Measurements from ENCODE around the gene LRRC17. TPM values are rescaled to one million over a fixed set of nuclear protein-coding genes. Genes with fewer than 3 reads are reported as not detected.

Gene LRRC17
- total RNA-seq, 4 donors from 2014 or later = 1.1 to 4.5 (median 3.1) TPM

DNA sequence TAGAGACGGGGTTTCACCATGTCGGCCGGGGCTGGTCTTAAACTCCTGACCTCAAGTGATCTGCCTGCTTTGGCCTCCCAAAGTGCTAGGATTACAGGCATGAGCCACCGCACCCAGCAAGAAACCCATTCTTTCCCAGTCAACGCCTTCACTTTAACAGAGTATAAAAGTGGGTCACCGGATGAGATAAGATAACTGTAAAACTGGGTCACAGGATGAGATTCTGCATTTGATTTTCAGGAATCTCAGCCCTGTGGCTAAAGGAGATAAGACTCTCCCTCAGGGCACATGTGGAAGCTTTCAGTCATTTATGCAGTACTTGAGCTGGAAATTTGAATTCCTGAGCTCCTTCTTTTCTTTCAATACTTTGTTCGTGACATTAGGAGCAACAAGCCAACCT lies 70.8 kb downstream of the LRRC17 start:
- Histone ChIP-seq H3K27ac (no peak overlapping the region), H3K27me3 (no peaks in the 10 kb centered on the region), H3K4me1 (no peaks in the 10 kb centered on the region), H3K36me3 (no peaks in the 10 kb centered on the region), H3K4me3 (no peak overlapping the region), H3K9me3 (no peaks in the 10 kb centered on the region)
- WGBS = 66% methylated on average over 7 of the region's 7 CpGs
- TF ChIP-seq POLR2A (IDR thresholded peaks at IDR 0.05) (no peak), POLR2AphosphoS5 (IDR thresholded peaks at IDR 0.05) (no peak), EP300 (IDR thresholded peaks at IDR 0.05) (no peak)
- TF ChIP-seq, protein P1, sequence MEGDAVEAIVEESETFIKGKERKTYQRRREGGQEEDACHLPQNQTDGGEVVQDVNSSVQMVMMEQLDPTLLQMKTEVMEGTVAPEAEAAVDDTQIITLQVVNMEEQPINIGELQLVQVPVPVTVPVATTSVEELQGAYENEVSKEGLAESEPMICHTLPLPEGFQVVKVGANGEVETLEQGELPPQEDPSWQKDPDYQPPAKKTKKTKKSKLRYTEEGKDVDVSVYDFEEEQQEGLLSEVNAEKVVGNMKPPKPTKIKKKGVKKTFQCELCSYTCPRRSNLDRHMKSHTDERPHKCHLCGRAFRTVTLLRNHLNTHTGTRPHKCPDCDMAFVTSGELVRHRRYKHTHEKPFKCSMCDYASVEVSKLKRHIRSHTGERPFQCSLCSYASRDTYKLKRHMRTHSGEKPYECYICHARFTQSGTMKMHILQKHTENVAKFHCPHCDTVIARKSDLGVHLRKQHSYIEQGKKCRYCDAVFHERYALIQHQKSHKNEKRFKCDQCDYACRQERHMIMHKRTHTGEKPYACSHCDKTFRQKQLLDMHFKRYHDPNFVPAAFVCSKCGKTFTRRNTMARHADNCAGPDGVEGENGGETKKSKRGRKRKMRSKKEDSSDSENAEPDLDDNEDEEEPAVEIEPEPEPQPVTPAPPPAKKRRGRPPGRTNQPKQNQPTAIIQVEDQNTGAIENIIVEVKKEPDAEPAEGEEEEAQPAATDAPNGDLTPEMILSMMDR (IDR thresholded peaks at IDR 0.05) = no peak
- no peak for DNase-seq (ENCODE audit: low spot score in 2 of 2)

DNA sequence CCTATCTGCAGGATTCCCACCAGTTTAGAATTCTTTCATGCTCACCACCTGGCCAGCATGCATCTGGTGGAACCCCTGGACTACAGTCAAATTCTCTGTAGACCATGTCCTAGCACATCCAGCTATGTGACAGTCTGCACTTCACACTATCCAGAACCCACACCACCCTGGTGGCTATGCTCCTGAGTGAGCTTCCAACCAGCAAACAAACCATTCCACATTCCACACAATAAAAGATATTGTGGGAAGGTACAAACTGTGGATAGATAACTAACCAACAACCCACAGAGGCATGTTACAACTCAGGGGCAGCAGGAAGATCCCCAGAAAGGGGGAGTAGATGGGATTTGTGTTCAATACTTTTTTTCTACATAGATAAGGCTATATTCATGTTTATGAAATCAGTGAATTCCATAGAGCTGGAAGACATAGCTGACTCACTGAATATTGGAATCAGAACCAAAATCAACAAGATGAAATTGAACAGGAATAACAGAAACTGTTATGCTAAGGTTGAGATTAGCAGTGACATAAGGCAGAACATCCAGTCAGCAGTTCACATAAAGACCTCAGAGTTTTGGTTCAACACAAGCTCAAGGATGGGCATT lies 72.5 kb downstream of the LRRC17 start:
- no peaks in the 10 kb centered on the region for H3K9me3 ChIP-seq
- H3K36me3 ChIP-seq = no peaks in the 10 kb centered on the region
- no peak for DNase-seq (ENCODE audit: low spot score in 2 of 2)
- H3K27ac ChIP-seq = no peak overlapping the region
- no peaks in the 10 kb centered on the region for H3K27me3 ChIP-seq
- no peak overlapping the region for H3K4me3 ChIP-seq
- TF ChIP-seq POLR2AphosphoS5 (IDR thresholded peaks at IDR 0.05) = no peak
- no peak for TF ChIP-seq POLR2A (IDR thresholded peaks at IDR 0.05)
- no peak for TF ChIP-seq EP300 (IDR thresholded peaks at IDR 0.05)
- TF ChIP-seq, protein P1 (IDR thresholded peaks at IDR 0.05) = no peak
- no peaks in the 10 kb centered on the region for H3K4me1 ChIP-seq

DNA sequence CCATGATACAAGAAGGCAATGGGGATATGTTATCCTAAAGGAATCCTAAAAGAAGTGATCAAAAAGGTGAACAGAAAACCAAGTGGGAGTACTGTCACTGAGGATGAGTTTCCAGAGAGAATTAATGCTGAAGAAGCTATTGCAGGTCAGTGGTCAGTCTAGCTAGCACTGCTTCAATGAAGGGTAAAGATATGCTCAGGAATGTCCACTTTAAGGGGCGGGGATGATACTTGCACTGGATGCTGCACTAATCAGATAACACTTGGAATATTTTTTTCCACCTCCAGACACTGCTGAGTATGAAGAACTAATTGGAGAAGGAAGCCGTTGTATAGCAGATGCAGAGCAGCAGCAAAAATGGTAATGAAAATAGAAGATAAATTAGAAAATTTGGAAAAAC lies 75.3 kb downstream of the LRRC17 start:
- Histone ChIP-seq H3K4me3 (no peak overlapping the region), H3K27ac (no peak overlapping the region), H3K36me3 (no peaks in the 10 kb centered on the region), H3K9me3 (no peaks in the 10 kb centered on the region), H3K4me1 (peaks cover 3% of the 10 kb centered on the region), H3K27me3 (no peaks in the 10 kb centered on the region)
- 94% methylated on average over 2 of the region's 2 CpGs for WGBS
- TF ChIP-seq EP300 (IDR thresholded peaks at IDR 0.05) (no peak), POLR2AphosphoS5 (IDR thresholded peaks at IDR 0.05) (no peak), POLR2A (IDR thresholded peaks at IDR 0.05) (no peak)
- TF ChIP-seq, protein P1 (IDR thresholded peaks at IDR 0.05) = no peak
- DNase-seq (ENCODE audit: low spot score in 2 of 2) = no peak

DNA sequence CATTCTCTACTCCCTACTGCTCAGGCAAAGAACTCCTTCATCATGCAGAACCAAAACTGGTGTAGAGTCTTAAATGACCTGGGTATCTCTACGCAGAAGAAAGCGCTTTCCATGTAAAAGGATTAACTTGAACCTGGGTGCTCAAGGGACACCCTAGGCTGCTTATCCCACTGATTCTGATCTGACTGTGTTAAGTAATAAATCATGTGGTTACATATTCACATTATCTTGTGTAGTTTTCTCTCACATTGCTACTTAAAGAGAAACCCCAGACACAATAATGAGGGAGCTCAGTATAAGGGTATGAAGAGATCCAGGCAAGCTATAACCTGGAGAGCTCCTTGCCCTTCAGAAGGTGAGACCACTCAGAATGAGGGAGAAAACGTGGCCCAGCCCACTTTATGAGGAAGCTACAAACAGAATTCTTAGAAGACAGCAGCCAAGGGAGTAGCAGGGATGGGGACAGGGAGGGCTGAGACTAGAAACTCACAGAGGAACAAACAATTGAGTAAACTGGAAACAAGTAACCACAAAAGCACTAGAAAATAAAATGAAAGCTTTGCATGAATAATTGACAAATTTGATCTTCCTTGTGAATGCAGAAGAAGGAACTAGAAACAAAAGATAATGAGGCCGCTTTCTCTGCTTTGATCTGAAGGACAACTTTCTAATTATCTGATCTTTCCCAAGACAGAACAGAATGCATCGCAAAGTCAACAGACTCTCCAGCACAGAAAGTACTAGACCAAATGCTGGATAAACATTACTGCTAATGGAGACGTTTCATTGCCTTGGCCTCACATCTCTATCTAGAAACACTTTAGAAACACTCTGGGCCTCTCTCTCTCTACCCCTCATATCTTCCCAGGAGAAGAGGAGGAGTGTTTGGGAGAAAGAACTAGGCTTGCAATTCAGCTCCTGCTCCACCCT lies 76.1 kb downstream of the LRRC17 start:
- Histone ChIP-seq H3K9me3 (no peaks in the 10 kb centered on the region), H3K36me3 (no peaks in the 10 kb centered on the region), H3K4me3 (no peak overlapping the region), H3K4me1 (peaks cover 11% of the 10 kb centered on the region), H3K27ac (no peak overlapping the region), H3K27me3 (no peaks in the 10 kb centered on the region)
- DNase-seq (ENCODE audit: low spot score in 2 of 2) = no peak
- 83% methylated on average over 6 of the region's 6 CpGs for WGBS
- TF ChIP-seq EP300 (IDR thresholded peaks at IDR 0.05) (no peak), POLR2AphosphoS5 (IDR thresholded peaks at IDR 0.05) (no peak)

DNA sequence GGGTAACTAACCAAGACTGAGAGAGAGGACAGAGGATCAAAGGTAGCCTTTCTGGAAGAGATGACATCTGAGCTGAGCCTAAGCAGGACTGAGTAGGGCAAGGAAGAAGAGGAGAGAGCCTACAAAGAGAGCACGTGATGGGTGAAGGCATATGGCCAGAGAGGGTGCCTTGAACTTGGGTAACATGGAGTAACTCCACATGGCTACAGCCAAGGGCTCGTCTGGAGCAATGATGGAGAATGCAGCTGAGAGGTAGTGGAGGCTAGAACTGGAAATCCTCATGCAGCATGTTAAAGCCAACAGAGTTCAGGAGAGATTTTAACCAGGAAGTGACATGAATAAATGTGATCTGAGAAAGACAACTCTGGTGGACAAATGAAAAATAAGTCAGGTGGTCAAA lies 77.8 kb downstream of the LRRC17 start:
- H3K27me3 ChIP-seq = no peaks in the 10 kb centered on the region
- H3K4me3 ChIP-seq = no peak overlapping the region
- WGBS = 89% methylated on average over 2 of the region's 2 CpGs
- H3K4me1 ChIP-seq = peaks cover 11% of the 10 kb centered on the region
- no peaks in the 10 kb centered on the region for H3K36me3 ChIP-seq
- H3K9me3 ChIP-seq = no peaks in the 10 kb centered on the region
- TF ChIP-seq EP300 (IDR thresholded peaks at IDR 0.05) (no peak), POLR2AphosphoS5 (IDR thresholded peaks at IDR 0.05) (no peak), POLR2A (IDR thresholded peaks at IDR 0.05) (no peak)
- TF ChIP-seq, protein P1 (IDR thresholded peaks at IDR 0.05) = no peak
- no peak overlapping the region for H3K27ac ChIP-seq
- no peak for DNase-seq (ENCODE audit: low spot score in 2 of 2)

All from suprapubic skin (tissue), 4 donors.